ENCODE measurements around the gene MYOC.
"Not testable (repeated sequence)": the region's sequence is repeated elsewhere in the genome, so short reads cannot be mapped to it uniquely, and the experiment has no call there.

MYOC gene

DNA sequence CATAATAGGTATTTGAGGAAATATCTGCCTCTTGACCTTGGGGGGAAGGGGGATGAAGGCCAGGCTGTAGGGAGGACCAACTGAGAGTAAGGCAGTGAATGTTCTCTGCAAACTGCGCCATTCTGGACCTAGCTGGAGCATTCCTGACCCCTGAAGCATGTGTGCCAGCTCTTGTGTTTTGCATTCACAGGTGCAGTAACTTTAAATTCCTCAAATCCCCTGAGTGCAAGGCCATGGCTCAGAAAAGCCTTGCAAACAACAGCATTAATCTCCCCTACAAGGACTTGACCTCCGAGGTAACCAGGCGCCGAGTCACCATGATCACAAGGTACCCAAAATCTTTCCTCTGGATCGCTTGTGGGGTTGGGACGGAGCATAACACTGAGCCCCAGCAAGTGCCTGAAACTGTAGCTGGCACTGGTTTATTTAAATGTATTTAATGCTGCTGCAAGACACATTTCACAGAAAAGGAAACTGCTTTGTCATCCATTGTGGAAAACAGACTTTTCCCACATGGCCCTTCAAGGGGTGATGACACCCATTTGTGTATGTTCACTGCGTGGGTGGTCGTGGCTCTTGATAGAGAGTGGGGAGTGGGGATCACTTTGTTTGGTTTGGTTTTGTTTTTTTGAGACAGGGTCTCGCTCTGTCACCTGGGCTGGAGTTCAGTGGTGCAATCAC is 28.7 kb downstream of the MYOC start:
- no peak overlapping the region for H3K4me3 ChIP-seq (ENCODE audit: low read depth, low read length)
- TF ChIP-seq, protein P1, sequence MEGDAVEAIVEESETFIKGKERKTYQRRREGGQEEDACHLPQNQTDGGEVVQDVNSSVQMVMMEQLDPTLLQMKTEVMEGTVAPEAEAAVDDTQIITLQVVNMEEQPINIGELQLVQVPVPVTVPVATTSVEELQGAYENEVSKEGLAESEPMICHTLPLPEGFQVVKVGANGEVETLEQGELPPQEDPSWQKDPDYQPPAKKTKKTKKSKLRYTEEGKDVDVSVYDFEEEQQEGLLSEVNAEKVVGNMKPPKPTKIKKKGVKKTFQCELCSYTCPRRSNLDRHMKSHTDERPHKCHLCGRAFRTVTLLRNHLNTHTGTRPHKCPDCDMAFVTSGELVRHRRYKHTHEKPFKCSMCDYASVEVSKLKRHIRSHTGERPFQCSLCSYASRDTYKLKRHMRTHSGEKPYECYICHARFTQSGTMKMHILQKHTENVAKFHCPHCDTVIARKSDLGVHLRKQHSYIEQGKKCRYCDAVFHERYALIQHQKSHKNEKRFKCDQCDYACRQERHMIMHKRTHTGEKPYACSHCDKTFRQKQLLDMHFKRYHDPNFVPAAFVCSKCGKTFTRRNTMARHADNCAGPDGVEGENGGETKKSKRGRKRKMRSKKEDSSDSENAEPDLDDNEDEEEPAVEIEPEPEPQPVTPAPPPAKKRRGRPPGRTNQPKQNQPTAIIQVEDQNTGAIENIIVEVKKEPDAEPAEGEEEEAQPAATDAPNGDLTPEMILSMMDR (IDR thresholded peaks at IDR 0.05; ENCODE audit: insufficient read depth, low read depth, low read length, missing control alignments) = no peak

DNA sequence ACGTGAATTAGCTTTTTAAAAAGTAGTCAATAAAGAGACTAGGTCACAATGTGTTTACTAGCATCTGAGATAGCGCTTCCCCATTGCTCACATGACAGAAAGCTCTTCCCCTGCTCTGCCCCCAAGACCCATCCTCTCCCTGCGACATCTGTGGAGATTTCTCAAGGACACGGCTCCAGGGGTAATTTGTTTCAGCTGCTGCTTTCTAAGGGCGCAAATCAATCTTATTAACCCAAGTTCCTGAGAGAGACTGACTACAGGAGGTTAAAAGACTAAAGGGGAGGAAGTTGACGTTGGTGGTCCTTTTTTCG is 30.4 kb downstream of the MYOC start, which contains the start of gene MYOCOS:
Gene MYOCOS, plus strand, starts transcription at position 92 of the 311 bp plus-strand sequence. CDS start 1,641 bp downstream, outside the sequence.
- no peak within 1 kb of the TSS for H3K4me3 ChIP-seq (ENCODE audit: low read depth, low read length)
- TF ChIP-seq, protein P1 (IDR thresholded peaks at IDR 0.05; ENCODE audit: insufficient read depth, low read depth, low read length, missing control alignments) = no peak
- no peak for DNase-seq (ENCODE audit: low read depth)

More for the DNA sequence above, 28.7 kb downstream of the MYOC start:
- DNase-seq (ENCODE audit: low read depth) = no peak

DNA sequence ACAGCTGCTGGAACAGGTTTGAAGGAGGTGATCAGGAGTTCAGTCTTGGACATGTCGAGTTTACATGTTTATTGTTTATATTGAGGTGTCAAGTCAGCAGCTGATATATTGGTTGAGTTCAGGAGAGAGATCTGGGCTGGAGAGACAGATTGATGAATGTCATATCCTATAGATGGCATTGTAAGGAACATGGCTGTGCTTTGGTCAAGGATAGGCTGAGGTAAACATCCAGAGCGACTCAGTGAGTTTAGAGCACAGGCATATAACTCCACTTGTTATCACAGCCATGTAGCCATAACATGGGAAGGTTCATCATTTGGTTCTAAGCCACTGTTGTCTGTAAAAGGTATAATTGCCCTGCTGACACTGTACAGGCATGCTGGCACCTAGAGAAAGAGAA is 35.9 kb downstream of the MYOC start:
- no peak for DNase-seq (ENCODE audit: low read depth)
- TF ChIP-seq, protein P1 (IDR thresholded peaks at IDR 0.05; ENCODE audit: insufficient read depth, low read depth, low read length, missing control alignments) = no peak
- no peak overlapping the region for H3K4me3 ChIP-seq (ENCODE audit: low read depth, low read length)

DNA sequence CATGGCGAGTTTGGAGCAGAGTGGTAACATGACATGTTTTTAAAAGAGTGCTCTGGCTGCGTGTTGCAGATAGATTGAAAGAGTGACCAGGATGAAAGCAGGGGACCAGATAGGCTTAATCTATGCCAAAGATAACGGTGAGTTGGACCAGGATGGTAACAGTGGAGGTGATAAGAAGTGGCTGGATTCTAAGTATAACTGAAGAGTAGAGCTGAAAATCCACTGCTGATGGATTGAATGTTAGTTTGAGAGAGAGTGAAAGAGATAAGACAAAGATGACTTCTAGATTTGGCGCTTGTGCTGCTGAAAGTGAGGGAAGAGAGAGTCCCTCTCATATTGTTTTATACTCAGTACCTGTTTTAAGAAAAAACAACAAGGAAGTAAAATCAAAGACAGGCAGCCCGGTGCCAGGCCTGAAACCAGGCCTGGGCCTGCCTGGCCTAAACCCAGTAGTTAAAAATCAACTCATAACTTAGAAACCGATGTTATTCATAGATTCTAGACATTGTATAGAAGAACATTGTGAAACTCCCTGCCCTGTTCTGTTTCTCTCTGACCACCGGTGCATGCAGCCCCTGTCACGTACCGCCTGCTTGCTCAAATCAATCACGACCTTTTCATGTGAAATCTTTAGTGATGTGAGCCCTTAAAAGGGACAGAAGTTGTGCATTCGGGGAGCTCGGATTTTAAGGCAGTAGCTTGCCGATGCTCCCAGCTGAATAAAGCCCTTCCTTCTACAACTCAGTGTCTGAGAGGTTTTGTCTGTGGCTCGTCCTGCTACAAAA is 37.2 kb downstream of the MYOC start:
- not testable (repeated sequence) for H3K4me3 ChIP-seq (ENCODE audit: low read depth, low read length)
- peak; percentile 46 for DNase-seq (ENCODE audit: low read depth)

DNA sequence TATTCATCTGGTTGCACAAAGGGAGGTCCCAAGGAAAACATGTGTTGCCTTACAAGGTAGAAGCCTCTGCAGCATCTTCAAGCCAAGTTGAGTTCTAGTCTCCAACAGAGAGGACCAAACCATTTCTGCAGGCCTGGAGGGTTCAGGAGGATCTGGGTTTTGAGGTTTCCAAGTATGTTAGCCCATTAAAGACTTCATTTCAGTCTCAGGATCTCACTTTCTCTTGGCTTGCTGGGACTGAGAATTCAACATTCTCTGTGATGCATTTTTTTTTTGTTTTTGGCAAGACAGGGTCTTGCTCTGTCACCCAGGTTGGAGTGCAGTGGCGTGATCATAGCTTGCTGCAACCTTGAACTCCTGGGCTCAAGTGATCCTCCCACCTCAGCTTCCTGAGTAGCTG is 39.2 kb downstream of the MYOC start:
- TF ChIP-seq, protein P1 (IDR thresholded peaks at IDR 0.05; ENCODE audit: insufficient read depth, low read depth, low read length, missing control alignments) = no peak
- H3K4me3 ChIP-seq (ENCODE audit: low read depth, low read length) = no peak overlapping the region
- DNase-seq (ENCODE audit: low read depth) = no peak

DNA sequence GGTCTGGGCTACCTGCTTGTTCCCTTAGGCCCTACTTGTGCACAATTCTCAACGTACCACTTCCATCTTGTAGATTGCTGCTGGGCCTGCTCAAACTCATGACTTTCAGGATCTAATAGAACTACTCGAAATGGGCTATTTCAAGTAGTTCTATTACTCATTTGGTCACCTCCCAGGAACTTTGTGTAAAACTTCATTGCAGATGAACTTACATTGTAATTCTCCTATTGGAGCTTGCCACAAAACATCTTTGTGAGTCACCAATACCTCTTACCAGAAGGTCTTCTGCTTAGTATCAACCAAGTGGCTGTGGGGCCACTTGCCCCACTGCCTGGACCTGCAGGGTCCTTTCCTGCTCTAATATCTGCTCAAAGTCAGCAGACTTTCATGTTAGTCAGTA is 41.2 kb downstream of the MYOC start:
- H3K4me3 ChIP-seq (ENCODE audit: low read depth, low read length) = no peak overlapping the region
- no peak for DNase-seq (ENCODE audit: low read depth)
- TF ChIP-seq, protein P1 (IDR thresholded peaks at IDR 0.05; ENCODE audit: insufficient read depth, low read depth, low read length, missing control alignments) = no peak

DNA sequence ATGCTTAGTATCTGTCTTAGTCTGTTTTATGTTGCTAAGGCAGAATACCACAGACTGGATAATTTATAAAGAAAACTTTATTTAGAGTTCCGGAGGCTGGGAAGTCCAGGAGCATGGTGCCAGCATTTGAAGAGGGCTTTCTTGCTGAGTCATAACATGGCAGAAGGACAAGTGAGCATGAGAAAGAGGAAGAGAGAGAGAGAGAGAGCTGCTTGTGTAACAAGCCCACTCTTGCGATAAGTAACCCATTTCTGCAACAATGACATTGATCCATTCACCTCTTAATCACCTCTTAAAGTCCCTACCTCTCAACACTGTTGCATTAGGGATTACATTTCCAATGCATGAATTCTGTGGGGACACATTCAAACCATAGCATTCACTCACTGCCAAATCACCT is 42.1 kb downstream of the MYOC start:
- peak; percentile 33 for DNase-seq (ENCODE audit: low read depth)
- H3K4me3 ChIP-seq (ENCODE audit: low read depth, low read length) = no peak overlapping the region
- TF ChIP-seq, protein P1 (IDR thresholded peaks at IDR 0.05; ENCODE audit: insufficient read depth, low read depth, low read length, missing control alignments) = no peak

Data from GM12865 (cell line).